MM.1S (cell line): ENCODE data around the gene GRID2IP.

Experiments used
- CTCF ChIP-seq: fragments of 300-600 bp; sonication (generic); IDR thresholded peaks from 2 replicates; pipeline ENCODE4 v1.5.1; 2016; ENCODE audit warnings: antibody characterized with exemption, low read length, mixed read lengths
- EZH2 ChIP-seq: fragments of 300-600 bp; sonication (generic); optimal IDR thresholded peaks from 2 replicates; pipeline ENCODE3; 2017; ENCODE audit warnings: low read depth, mild to moderate bottlenecking, antibody characterized with exemption, low read length, mixed read lengths

- TF ChIP-seq CTCF (no peak), EZH2 (no peak)
Observed at GRCh38 chr7:6496842-6497636, 54.2 kb downstream of the GRID2IP start.
